GM12878 (cell line): ENCODE measurements around the gene C14orf39. TPM values are rescaled to one million over a fixed set of nuclear protein-coding genes. Genes with fewer than 3 reads are reported as not detected.

ENCODE experiments used
- CBFB ChIP-seq: IDR thresholded peaks from 2 replicates; pipeline ENCODE4 v1.6.1; 2016; ENCODE audit warnings: antibody characterized with exemption, low read depth
- CBX3 ChIP-seq: fragments of 200-600 bp; sonication (generic); IDR thresholded peaks from 2 replicates; pipeline ENCODE4 v1.6.1; 2016; ENCODE audit warnings: low read depth, borderline replicate concordance
- MEF2B ChIP-seq: fragments of 450-650 bp; IDR thresholded peaks from 2 replicates; pipeline ENCODE4 v1.6.1; 2018; ENCODE audit warnings: mild to moderate bottlenecking, moderate library complexity; ENCODE audit not compliant: partially characterized antibody, poor library complexity, severe bottlenecking
- MXI1 ChIP-seq: fragments of 150-350 bp; IDR thresholded peaks from 2 replicates; pipeline ENCODE4 v1.6.1; 2011; ENCODE audit warnings: low read depth, mild to moderate bottlenecking, inconsistent platforms, low read length, improper control_type of control experiment
- PML ChIP-seq: IDR thresholded peaks from 2 replicates; pipeline ENCODE4 v1.6.1; 2012; ENCODE audit warnings: low read length, inconsistent platforms
- polyA plus RNA-seq, 11 experiments: library from polyadenylated mRNA; depleted of rRNA in 4 of 11; unstranded in 6 of 11; stranded (reverse) in 5 of 11; fragments of >200 nt; fragmentation: Nextera tagmentation in 4 of 11; fragmentation: Illumina TruSeq in 1 of 11; extraction: Ambion mirVana in 4 of 11; extraction: Trizol in 1 of 11; gene quantifications; 1 replicate in 1 of 11; 2 replicates in 10 of 11; pipeline versions ENCODE4 v1.2.1 to v1.2.3, GENCODE V29; 2011 to 2016; ENCODE audit warnings: inconsistent platforms in 2 of 11, missing spikeins in 2 of 11, low read depth in 1 of 11
- total RNA-seq, 4 experiments: library from RNA; depleted of rRNA in 3 of 4; stranded (reverse); fragments of >200 nt in 3 of 4; fragmentation: Illumina TruSeq in 1 of 4; extraction: Trizol in 1 of 4; gene quantifications; 2 replicates each; pipeline versions ENCODE4 v1.2.1 to v1.2.3, GENCODE V29; 2013 to 2021
- TF ChIP-seq, protein P1 (sequence below): IDR thresholded peaks from 2 replicates; pipeline ENCODE4 v1.6.1; 2012; ENCODE audit warnings: low read length, inconsistent platforms
- TF ChIP-seq, protein P2 (sequence below): IDR thresholded peaks from 2 replicates; pipeline ENCODE4 v1.6.1; 2012; ENCODE audit warnings: improper control_type of control experiment, low read depth, low read length; ENCODE audit not compliant: insufficient replicate concordance
- TF ChIP-seq, protein P3 (sequence below), 3 experiments: IDR thresholded peaks in 2 of 3; conservative IDR thresholded peaks in 1 of 3; 2 replicates each; pipeline ENCODE4 v1.5.1; 2011; ENCODE audit warnings: low read depth in 3 of 3, low read length in 3 of 3, mild to moderate bottlenecking in 3 of 3, control low read depth in 2 of 3, moderate library complexity in 2 of 3, inconsistent platforms in 1 of 3, mixed read lengths in 1 of 3; ENCODE audit not compliant: control insufficient read depth in 2 of 3, insufficient read depth in 1 of 3; ENCODE audit errors: extremely low read depth in 1 of 3
- TF ChIP-seq, protein P4 (sequence below): fragments of 450-650 bp; IDR thresholded peaks from 2 replicates; pipeline ENCODE4 v1.6.1; 2017; ENCODE audit warnings: mild to moderate bottlenecking, moderate library complexity

Gene C14orf39
- total and polyA plus RNA-seq, 10 of the 15 experiments (the other 5 are each of a cell fraction or from before 2014, with no cell fraction given), result 0.24 to 0.31 TPM; not detected in 8

DNA sequence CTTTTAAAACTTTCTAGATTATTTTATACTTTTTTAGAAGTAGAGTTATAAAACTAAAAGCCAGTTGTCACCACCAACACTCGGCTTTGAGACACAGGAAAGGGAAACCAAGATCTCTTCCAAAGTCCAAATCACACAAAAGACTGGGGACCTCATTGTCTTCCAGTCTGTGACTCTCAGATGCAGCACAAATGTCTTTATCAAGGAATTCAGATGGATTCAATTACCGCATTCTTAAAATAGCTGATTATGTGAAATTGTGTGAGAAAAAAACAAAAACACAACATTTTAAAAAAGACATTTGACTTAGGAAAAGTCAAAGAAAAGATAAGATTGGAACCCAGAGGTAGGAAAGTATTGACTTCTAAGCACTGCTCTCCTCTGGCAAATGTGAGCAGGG lies 19.6 kb upstream of the C14orf39 start (continued):
- TF ChIP-seq, protein P1, sequence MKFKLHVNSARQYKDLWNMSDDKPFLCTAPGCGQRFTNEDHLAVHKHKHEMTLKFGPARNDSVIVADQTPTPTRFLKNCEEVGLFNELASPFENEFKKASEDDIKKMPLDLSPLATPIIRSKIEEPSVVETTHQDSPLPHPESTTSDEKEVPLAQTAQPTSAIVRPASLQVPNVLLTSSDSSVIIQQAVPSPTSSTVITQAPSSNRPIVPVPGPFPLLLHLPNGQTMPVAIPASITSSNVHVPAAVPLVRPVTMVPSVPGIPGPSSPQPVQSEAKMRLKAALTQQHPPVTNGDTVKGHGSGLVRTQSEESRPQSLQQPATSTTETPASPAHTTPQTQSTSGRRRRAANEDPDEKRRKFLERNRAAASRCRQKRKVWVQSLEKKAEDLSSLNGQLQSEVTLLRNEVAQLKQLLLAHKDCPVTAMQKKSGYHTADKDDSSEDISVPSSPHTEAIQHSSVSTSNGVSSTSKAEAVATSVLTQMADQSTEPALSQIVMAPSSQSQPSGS, result no peak
- TF ChIP-seq, protein P2, sequence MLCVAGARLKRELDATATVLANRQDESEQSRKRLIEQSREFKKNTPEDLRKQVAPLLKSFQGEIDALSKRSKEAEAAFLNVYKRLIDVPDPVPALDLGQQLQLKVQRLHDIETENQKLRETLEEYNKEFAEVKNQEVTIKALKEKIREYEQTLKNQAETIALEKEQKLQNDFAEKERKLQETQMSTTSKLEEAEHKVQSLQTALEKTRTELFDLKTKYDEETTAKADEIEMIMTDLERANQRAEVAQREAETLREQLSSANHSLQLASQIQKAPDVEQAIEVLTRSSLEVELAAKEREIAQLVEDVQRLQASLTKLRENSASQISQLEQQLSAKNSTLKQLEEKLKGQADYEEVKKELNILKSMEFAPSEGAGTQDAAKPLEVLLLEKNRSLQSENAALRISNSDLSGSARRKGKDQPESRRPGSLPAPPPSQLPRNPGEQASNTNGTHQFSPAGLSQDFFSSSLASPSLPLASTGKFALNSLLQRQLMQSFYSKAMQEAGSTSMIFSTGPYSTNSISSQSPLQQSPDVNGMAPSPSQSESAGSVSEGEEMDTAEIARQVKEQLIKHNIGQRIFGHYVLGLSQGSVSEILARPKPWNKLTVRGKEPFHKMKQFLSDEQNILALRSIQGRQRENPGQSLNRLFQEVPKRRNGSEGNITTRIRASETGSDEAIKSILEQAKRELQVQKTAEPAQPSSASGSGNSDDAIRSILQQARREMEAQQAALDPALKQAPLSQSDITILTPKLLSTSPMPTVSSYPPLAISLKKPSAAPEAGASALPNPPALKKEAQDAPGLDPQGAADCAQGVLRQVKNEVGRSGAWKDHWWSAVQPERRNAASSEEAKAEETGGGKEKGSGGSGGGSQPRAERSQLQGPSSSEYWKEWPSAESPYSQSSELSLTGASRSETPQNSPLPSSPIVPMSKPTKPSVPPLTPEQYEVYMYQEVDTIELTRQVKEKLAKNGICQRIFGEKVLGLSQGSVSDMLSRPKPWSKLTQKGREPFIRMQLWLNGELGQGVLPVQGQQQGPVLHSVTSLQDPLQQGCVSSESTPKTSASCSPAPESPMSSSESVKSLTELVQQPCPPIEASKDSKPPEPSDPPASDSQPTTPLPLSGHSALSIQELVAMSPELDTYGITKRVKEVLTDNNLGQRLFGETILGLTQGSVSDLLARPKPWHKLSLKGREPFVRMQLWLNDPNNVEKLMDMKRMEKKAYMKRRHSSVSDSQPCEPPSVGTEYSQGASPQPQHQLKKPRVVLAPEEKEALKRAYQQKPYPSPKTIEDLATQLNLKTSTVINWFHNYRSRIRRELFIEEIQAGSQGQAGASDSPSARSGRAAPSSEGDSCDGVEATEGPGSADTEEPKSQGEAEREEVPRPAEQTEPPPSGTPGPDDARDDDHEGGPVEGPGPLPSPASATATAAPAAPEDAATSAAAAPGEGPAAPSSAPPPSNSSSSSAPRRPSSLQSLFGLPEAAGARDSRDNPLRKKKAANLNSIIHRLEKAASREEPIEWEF, result no peak
- TF ChIP-seq MEF2B (no peak), CBX3 (no peak), PML (no peak), CBFB (no peak), MXI1 (no peak)
- TF ChIP-seq, protein P3, sequence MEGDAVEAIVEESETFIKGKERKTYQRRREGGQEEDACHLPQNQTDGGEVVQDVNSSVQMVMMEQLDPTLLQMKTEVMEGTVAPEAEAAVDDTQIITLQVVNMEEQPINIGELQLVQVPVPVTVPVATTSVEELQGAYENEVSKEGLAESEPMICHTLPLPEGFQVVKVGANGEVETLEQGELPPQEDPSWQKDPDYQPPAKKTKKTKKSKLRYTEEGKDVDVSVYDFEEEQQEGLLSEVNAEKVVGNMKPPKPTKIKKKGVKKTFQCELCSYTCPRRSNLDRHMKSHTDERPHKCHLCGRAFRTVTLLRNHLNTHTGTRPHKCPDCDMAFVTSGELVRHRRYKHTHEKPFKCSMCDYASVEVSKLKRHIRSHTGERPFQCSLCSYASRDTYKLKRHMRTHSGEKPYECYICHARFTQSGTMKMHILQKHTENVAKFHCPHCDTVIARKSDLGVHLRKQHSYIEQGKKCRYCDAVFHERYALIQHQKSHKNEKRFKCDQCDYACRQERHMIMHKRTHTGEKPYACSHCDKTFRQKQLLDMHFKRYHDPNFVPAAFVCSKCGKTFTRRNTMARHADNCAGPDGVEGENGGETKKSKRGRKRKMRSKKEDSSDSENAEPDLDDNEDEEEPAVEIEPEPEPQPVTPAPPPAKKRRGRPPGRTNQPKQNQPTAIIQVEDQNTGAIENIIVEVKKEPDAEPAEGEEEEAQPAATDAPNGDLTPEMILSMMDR (IDR thresholded peaks at IDR 0.05 in 2 of 3, conservative IDR thresholded peaks at IDR 0.05 in 1 of 3; ENCODE audit: control insufficient read depth in 2 of 3, extremely low read depth in 1 of 3, insufficient read depth in 1 of 3, low read depth in 3 of 3, low read length in 3 of 3), result no peak
- TF ChIP-seq, protein P4, sequence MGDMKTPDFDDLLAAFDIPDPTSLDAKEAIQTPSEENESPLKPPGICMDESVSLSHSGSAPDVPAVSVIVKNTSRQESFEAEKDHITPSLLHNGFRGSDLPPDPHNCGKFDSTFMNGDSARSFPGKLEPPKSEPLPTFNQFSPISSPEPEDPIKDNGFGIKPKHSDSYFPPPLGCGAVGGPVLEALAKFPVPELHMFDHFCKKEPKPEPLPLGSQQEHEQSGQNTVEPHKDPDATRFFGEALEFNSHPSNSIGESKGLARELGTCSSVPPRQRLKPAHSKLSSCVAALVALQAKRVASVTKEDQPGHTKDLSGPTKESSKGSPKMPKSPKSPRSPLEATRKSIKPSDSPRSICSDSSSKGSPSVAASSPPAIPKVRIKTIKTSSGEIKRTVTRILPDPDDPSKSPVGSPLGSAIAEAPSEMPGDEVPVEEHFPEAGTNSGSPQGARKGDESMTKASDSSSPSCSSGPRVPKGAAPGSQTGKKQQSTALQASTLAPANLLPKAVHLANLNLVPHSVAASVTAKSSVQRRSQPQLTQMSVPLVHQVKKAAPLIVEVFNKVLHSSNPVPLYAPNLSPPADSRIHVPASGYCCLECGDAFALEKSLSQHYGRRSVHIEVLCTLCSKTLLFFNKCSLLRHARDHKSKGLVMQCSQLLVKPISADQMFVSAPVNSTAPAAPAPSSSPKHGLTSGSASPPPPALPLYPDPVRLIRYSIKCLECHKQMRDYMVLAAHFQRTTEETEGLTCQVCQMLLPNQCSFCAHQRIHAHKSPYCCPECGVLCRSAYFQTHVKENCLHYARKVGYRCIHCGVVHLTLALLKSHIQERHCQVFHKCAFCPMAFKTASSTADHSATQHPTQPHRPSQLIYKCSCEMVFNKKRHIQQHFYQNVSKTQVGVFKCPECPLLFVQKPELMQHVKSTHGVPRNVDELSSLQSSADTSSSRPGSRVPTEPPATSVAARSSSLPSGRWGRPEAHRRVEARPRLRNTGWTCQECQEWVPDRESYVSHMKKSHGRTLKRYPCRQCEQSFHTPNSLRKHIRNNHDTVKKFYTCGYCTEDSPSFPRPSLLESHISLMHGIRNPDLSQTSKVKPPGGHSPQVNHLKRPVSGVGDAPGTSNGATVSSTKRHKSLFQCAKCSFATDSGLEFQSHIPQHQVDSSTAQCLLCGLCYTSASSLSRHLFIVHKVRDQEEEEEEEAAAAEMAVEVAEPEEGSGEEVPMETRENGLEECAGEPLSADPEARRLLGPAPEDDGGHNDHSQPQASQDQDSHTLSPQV, result no peak
